ENCODE data around the gene TMEM91.

- no peak for TF ChIP-seq CTCF (conservative IDR thresholded peaks at IDR 0.05; ENCODE audit: low read length)
- no peak for TF ChIP-seq EZH2phosphoT487 (IDR thresholded peaks at IDR 0.05; ENCODE audit: borderline replicate concordance)
These were observed 44.3 kb upstream of the TMEM91 start for GRCh38 chr19:41332000-41332399.

Measured in Loucy (cell line).